Lung microvascular endothelial cell (primary cell): ENCODE measurements around the gene SMLR1. TPM values are rescaled to one million over a fixed set of nuclear protein-coding genes. Genes with fewer than 3 reads are reported as not detected.
A peak's percentile ranks its signal among the peaks of the same experiment; 100 is the strongest.

Experiments used
- DNase-seq, 2 donors: peaks; one replicate each; pipeline versions ENCODE4 v3.0.0 to v3.0.0-alpha.2; 2010; ENCODE audit warnings: low read depth in 2 of 2
- total RNA-seq: library from RNA; depleted of rRNA; stranded (reverse); fragments of >200 nt; gene quantifications from 2 replicates; pipeline ENCODE4 v1.2.1, GENCODE V29; 2014

The SMLR1 gene
- total RNA-seq, 1 donor from 2014 or later = not detected

- no peak for DNase-seq
These were observed 22.4 kb downstream of the SMLR1 start for GRCh38 chr6:130849594-130849993.

GRCh38 chr6:130851026-130851425 is 23.8 kb downstream of the SMLR1 start:
- peak; percentile 5 to 19 for DNase-seq

- DNase-seq = no peak
These were observed 25.8 kb downstream of the SMLR1 start for GRCh38 chr6:130852844-130853554.

- DNase-seq = no peak
These were observed 26.5 kb downstream of the SMLR1 start for GRCh38 chr6:130853555-130854183.

- DNase-seq = no peak
These were observed 30.8 kb downstream of the SMLR1 start for GRCh38 chr6:130858054-130858453.

- DNase-seq = no peak
These were observed 31.4 kb downstream of the SMLR1 start for GRCh38 chr6:130858498-130859160.

- no peak for DNase-seq
These were observed 32.1 kb downstream of the SMLR1 start for GRCh38 chr6:130859161-130859867.

- DNase-seq = no peak
These were observed 35.2 kb downstream of the SMLR1 start for GRCh38 chr6:130862370-130862769.

- DNase-seq = no peak
These were observed 36.4 kb downstream of the SMLR1 start for GRCh38 chr6:130863415-130864230.

- DNase-seq = no peak
These were observed 37.1 kb downstream of the SMLR1 start for GRCh38 chr6:130864344-130864743.

- DNase-seq = peak in 1 of 2 donors; percentile 37
These were observed 38.6 kb downstream of the SMLR1 start for GRCh38 chr6:130865793-130866192.

GRCh38 chr6:130869681-130870080 is 42.5 kb downstream of the SMLR1 start:
- DNase-seq = no peak

- no peak for DNase-seq
These were observed 43.1 kb downstream of the SMLR1 start for GRCh38 chr6:130870179-130870880.

- DNase-seq = peak; percentile 57 to 60
These were observed 45.3 kb downstream of the SMLR1 start for GRCh38 chr6:130872250-130873095.

GRCh38 chr6:130873746-130874145 is 46.5 kb downstream of the SMLR1 start:
- no peak for DNase-seq

GRCh38 chr6:130879826-130880225 is 52.6 kb downstream of the SMLR1 start:
- DNase-seq = no peak

GRCh38 chr6:130882370-130882769 is 55.2 kb downstream of the SMLR1 start:
- no peak for DNase-seq

- peak; percentile 81 to 91 for DNase-seq
These were observed 58.4 kb downstream of the SMLR1 start for GRCh38 chr6:130885392-130886192.
